Measurements from ENCODE around the gene CCDC9B. TPM values are rescaled to one million over a fixed set of nuclear protein-coding genes. Genes with fewer than 3 reads are reported as not detected.
A peak's percentile ranks its signal among the peaks of the same experiment; 100 is the strongest.

The CCDC9B gene
- total RNA-seq, 1 experiment from 2014 or later, result 9.4 TPM

DNA sequence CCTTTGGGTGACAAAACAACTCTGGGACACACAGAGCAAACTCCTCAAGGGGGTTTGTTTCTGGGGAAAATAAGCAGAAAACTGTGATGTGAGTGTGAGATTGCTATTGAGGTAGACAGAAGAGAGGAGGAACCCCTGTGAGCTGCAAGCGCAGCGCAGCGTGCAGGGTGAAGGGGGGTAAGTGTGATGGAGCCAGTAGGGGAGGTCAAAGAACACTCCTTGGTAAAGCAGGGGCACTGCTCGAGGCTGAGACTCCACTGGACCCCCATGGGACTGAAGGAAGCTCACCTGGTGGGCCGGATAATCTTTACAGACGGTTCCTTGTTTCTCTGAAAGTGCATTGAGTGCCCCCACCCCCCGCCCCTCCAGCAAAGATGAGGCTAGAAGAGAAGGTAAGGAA, 9.7 kb downstream of the CCDC9B start:
- no peak for DNase-seq (ENCODE audit: low read depth)

DNA sequence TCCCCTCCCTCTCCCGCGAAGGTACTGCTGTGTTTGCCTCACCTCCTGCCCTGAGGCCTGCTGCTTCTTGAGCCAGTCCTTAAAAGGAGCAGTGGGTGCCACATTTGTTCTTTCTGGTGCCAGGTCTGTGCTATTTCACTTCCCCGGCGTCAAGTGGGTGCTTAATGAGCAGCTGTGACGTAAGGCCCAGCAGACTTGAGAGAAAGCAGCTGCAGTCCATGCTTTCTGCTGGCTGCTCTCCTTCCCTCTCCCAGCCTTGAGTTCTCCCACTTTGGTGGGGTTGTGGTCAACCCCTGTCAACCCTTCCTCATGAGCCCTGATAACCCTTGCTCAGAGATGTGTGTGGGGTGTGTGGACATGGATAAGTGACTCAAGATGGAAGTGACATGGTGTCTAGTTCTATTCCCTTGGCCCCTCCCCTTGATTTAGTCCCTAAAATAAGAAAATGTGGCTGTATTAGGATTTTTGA, 10.3 kb downstream of the CCDC9B start:
- DNase-seq (ENCODE audit: low read depth), result peak; percentile 66

DNA sequence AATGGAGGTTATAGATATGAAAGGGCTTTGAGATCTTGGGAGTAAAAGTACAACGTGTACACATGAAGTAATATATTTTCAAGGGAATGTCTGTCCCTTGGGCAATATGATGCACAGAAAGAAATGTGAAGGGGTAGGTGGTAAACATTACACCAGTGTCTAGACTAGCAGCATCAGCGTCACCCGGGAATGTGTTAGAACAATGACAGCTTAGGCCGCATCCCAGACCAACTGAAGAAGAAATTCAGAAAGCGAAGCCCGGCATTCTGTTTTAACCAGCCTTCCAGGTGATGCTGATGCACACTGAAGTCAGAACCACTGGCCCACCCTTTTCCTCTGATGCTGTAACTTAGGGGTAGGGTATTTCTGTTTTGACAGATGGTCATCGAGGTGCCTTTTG, 10.9 kb downstream of the CCDC9B start:
- DNase-seq (ENCODE audit: low read depth), result no peak

DNA sequence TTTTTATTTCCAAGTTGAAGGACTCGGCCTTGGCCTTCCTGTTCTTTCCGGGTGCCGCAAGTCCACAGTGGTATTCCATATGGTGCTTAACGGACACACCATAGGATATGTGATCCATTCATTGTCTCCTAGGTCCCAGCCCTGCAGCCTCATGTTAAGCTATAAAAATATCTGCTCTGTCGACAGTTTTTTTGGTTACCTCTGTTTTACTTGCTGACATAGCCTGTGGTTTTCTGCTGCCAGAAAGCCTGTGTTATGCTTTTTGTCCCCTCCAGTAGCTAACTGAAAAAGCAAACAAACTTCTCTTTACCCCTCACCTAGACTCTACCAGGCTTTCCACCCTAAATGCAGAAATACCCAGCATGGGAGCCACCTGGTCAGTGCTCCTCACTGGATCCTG, 12.0 kb downstream of the CCDC9B start:
- no peak for DNase-seq (ENCODE audit: low read depth)

DNA sequence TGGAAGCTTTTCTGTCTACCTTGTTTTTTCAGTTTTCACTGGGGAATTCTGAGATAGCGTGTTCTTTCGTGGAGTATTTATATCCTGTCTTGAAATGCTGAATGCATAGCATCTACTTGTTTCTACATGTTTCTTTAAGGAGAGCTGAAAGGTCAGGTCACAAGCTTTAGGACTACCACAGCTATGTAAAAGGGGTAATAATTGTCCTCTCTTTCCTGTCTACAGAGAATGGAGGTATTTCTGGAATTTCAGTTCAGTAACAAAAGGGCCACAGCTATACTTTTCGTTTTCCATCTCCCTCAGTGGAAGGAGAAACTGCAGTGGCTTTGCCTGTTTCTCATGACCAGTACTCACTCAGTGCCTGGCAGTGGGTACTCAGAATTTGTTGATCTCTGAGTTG, 12.6 kb downstream of the CCDC9B start:
- peak; percentile 36 for DNase-seq (ENCODE audit: low read depth)

DNA sequence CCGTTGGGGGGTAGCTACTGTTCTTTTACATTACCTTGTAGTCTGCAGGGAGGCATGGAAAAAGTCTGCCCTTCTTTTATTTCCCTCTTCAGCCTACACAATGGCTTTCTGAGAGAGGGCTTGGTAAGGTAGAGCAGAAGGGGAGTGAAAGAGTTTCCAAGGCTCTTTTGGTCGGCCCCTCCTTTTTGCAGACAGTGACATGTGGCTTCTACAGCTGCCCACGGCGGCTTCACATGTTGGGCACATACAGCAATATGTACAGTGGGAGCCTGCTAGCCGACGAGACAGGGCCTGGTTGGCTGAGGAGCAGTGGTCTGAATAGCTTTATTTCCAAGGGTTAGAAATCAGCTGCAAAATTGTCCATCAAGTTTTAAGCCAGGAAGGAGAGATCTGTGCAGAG, 13.3 kb downstream of the CCDC9B start:
- DNase-seq (ENCODE audit: low read depth), result no peak

DNA sequence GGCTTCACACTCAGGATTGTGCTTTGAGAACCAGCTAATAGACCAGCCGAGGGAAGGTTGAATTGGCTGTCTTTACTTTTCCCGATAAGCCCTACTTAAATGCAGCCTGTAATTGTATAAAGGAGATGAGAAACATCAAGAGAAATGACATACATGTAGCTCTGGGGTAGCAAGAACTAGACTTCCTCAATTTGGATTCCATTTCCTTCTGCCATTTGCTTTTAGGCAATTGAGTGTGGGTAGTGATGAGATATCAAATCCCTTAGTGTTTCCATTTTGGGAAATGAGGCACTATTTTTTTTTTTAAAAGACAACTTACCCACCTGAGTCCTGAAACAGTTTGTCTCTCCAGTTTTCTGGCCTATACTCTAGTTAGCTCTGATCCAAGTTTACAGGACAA, 15.0 kb downstream of the CCDC9B start:
- no peak for DNase-seq (ENCODE audit: low read depth)

DNA sequence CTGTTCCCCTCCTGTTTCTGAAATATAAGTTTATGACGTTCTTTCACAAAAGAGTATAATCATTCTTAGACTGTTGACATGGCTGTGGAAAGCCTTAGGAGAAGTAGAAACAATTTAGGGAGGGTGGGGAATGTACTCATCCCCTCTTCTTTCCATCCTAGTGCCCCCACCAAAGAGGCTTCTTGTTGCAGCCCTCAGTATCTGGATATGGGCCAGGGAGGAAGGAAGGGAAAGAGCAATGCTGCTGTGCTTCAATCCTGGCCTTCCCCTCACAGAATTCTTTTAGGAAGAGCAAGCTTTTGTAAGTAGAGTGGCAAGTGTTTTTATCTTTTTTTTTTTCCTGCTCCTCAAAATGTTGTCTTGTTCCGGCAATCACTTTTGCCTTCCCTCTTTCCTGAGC, 15.6 kb downstream of the CCDC9B start:
- no peak for DNase-seq (ENCODE audit: low read depth)

DNA sequence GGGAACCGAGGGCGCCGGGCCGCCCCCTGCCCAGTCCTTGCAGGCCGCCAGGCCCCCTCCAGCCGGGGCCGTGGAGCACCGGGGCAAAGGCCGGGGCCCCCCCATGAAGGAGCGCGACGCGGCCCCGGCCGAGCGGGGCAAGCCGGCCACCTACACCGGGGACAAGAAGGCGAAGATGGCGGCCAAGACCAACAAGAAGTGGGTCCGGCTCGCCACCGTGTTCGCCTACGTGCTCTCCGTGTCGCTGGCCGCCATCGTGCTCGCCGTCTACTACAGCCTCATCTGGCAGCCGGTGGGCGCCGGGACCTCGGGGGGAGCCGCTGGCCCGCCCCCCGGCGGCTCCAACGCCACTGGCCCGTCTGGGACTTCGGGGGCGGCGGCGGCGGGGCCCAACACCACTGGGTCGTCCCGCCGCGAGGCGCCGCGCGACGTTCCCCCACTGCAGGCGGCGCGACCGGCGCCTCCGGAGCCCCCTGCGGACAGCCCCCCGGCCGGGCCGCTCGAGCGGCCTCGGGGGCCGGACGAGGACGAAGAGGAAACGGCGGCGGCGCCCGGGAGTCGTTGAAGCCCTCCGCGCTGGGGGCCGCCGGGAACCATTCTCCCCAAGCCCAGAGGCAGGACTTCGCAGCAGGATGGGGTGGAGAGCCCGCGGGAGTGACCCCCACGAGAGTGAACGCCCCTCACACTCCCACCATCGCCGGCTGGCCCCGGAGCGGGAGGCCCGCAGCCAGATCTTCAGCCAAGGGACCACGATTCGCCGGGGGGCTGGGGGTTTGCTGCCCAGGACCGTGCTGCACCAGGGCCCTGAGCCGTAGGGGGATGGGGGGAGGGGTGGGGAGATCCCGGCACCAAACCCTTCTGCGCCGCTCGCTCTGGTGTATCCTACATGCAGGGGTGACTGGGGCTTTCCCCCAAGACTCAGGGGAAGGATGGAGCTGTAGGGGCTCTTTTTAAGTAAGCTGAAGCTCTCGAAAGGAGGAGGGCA, 16.5 kb downstream of the CCDC9B start:
- no peak for DNase-seq (ENCODE audit: low read depth)

DNA sequence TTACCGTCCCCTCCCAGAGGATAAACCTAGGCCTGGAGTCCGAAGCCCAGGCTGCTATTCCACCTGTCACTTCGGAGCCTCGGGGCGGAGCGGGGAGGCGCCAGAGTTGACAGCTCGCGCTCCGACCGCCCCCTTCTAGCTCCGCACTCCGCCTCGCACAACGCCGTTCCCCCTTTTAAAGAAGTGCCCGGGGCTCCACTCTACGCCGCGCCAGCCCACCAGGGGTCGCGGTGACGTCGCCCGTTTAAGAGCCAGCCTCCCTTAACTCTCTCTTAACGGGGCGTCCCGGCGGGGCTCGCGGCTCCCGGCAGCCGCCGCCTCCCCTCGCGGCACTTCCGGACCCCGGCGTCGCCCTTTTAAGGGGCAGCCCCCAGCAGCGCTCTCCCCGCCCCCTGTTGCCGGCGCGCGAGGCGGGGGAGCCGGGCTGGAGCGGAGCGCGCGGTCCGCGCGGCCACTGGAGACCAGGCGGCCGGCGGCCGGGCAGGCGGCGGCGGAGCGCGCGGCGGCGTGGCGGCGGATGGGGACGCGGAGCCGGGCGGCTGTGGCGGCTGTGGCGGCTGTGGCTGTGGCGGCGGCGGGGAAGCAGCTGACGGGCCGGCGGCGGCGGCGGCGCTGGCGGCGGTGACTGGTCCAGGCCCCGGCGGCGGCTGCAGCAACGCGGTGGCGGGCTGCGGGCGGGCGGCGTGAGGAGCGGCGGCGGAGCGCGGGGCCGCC, 17.3 kb downstream of the CCDC9B start, which contains the start of gene INAFM2:
Gene INAFM2, plus strand, starts transcription at position 454 of the 714 bp plus-strand sequence. CDS start 364 bp downstream, outside the sequence.
- peak; percentile 85 for DNase-seq (ENCODE audit: low read depth)

DNA sequence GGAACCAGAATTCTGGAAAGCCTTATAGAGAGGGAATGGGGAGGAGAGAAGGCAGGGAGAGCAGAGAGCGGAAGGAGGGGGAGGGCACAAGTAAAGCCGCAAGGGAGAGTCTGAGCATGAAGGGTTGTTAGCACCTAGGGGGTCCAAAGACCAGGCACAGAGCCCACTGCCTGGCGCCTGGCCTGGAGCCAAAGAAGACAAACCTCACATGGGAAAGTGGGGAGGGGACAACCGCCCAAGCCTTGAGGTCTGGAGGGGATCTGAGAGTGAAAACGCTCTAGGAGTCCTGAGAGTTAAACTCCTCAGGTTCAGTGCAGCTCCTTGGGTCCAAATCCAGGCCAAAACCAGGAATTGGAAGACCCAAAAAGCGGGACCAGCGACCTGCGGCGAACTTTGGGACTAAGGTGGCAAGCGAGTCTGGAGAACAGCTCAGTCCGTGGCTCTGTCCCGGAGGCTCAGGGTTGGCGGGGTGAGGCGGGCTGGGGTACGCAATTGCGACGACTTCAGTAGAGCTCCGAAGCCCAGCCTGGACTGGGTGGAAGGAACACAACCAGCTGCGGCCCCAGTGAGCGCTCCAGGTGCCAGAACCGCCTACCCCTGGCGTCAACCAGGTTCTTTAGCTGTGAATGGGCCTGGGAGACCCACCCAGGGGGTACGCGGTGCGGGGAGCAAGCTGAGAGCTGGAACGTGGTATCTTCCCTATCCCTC, 18.1 kb downstream of the CCDC9B start:
- DNase-seq (ENCODE audit: low read depth), result no peak

DNA sequence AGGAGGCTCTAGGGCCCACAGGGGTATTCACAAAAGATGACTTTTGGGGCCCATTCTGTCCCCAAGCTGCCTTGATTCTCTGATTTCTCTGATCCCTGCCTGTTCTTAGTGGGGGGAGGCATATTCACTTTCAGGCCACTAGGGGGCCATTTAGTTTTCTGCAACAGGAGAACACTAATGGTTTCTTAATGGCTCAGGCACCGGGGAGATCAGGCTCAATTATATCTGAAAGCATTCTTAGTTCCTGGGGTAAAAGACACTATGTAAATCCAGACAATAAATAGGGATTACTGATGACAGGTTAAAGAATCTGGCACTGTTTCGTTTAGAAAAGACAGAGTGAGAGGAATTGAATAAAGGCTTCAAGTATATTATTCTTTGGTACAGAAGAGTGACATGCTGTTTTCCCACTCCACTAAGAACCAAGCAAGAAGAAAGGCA, 19.8 kb downstream of the CCDC9B start:
- peak; percentile 67 for DNase-seq (ENCODE audit: low read depth)

DNA sequence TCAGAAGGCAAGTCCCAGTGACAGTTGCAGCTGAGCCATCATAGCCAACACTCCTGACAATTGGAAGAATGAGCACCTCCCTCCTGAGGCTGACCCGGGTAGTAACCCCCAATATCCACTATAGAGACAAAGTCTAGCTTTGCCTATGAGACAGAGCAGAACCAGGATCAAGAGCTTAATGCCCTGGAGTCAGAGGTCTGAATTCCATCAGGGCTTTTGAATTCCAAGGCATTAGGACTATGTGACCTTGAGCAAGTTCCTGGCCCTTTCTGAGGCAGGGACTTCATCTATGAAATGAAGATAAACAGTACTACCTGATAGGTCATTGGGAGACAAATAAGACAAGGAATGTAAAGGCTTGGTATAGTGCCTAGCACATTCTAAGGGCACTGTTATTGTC, 20.3 kb downstream of the CCDC9B start:
- DNase-seq (ENCODE audit: low read depth), result no peak

DNA sequence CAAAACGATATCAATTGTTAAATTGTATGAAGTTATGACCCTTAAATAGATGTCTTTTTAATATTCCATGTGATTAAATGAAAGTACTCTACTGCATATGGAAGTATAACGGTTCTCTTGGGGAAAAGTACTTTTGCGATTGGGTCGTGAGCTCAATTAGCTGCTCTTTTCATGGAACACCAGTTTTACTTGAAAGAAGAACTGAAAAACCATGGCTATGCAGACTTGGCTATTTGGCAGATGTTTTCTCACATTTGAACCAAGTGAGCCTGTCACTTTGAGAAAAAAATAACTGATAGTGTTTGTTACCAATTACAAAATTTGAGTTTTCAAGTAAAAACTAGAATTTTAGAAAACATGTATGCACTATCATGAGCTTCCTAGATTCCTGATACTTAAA, 23.2 kb downstream of the CCDC9B start:
- DNase-seq (ENCODE audit: low read depth), result no peak

DNA sequence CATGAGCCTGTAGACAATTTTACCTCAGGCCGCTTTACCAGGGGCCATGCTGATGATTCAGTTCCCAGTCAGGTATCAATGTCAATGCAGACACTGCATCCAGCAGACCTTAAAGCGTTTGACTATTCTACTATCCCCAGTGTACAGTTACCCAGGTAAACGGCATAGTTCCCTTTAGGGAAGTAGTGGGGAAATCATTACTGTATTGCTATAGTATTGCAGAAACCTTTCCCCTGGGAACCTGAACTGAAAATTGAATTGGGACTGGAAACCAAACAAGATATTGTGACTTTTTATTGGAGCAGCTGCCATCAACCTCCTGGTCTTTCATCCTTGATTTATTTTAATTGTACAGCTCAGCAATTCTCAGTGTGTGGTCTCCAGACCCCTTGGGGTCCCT, 23.8 kb downstream of the CCDC9B start:
- no peak for DNase-seq (ENCODE audit: low read depth)

DNA sequence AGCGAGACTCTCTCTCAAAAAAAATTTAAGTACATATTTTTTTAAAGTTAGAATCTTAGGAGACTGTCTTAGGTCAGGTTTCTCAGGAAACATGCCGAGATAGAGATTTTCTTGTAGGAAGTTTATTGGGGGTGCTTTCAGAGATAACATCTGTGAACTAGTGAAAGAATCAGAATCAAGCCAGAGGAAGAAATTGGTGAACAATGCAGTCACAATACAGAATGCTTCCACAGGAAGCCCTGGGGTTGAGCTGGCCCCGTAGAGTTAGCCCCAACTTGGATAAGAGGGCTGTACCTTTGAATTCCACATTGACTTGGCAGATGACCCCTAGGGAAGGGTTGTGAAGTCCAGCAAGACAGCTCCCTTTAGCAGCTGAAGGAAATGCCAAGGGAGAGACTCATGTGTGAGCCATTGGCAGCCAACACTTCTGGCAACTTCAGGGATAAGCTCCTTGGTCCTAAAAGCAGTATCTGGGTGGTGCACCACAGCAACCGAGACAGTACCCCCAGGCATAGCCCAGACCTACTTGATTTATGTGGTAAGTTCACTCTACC, 25.9 kb downstream of the CCDC9B start:
- DNase-seq (ENCODE audit: low read depth), result peak; percentile 86

DNA sequence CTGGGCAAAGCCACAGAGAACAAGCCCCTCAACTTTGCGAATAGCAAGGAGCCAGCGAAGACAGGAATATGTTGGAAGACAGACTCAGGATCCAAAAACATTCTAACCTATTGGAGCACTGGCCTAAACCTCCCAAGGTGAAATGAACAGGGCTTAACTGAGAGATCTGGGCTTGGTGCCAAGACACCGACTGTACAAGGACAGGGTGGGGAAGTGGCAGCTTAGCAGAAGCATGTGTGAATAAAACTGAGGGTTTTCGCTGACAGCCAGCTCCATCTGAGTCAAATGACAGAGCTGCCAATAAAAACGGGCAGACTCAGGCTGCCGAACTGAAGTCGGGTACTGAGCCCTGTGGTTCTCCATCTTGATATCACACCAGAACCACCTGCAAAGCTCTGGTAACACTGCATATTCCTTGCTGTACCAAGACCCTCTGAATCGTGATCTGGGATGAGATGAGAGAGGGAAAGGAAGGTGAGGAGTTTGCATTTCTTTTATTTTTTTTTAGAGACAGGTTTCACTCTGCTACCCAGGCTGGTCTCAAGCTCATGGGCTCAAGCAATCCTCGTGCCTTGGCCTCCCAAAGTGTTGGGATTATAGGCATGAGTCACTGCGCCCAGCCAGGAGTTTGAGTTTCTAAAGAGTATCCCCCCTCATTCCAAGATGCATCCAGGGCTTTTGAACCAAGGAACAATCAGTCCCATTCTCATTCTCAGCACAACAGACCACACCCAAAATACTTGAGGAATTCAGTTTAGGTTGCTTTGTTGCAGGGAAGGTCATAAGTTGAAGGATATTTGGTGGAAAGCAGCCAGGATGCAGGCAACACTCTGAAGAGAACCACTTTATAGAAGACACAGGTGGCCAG, 27.0 kb downstream of the CCDC9B start:
- DNase-seq (ENCODE audit: low read depth), result peak; percentile 83

DNA sequence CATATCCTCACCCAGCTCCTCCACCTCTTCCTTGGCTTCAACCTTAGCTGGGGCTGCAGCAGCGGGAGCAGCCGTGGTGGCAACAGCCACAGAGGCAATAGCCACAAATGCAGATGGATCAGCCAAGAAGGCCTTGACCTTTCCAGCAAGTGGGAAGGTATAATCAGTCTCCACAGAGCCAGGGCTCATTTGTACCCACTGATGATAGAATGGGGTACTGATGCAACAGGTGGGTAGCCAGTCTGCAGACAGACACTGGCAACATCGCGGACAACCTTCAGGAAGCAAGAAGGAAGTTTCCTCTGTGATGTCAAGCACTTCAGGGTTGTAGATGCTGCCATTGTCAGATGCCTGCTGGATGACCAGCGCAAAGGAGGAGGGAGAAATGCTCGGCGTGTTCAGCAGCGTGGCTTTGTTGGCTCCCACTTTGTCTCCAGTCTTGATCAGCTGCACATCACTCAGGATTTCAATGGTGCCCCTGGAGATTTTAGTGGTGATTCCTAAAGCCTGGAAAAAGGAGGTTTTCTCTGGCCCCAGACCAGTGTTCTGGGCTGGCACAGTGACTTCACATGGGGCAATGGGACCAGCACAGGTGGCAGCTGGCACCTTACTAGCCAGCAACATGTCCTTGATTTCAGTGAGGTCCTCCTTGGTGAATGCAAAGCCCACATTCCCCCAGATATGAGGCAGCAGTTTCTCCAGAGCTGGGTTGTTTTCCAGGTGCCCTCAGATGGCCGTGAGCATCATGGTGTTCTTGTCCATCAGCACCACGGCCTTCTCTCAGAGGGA, 28.2 kb downstream of the CCDC9B start:
- no peak for DNase-seq (ENCODE audit: low read depth)

DNA sequence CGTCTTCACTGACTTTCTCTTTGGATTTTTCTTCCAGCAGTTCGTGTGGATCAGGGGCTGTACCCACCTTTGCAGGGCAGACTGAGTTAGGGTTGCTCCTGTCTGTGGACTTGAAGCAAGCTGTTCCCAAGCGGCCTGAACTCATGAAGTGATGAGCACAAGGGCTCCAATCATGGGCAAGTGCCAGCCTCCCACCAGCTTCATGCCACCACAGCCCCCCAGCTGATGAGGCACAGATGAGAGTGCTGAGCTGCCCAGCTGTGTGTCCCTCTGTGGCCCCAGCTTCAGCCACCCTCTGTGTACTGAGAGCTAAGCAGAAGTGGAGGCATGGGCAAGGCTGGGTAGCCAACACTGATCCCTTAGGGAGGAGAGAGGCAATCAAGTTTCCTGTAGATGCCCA, 29.7 kb downstream of the CCDC9B start:
- no peak for DNase-seq (ENCODE audit: low read depth)
